NCI-H2196 treated with DMSO at 0.1 percent for 48 hours (cell line): ENCODE results near the gene KRT35.

Experiments
- DNase-seq: peaks from one replicate; lab custom pipeline; 2025; ENCODE audit not compliant: unreplicated experiment; lab: John Stamatoyannopoulos, UW

Gene KRT35

GRCh38 chr17:41481036-41481435, at the start of gene KRT35:
Gene KRT35, minus strand, starts transcription at chr17:41481151. Its CDS starts 54 bp downstream, at chr17:41481097.
- DNase-seq: no peak

- DNase-seq: no peak
Measured at GRCh38 chr17:41530062-41531048, 49.4 kb upstream of the KRT35 start.

GRCh38 chr17:41529491-41529915, 48.6 kb upstream of the KRT35 start:
- no peak for DNase-seq

- no peak for DNase-seq
Measured at GRCh38 chr17:41528959-41529353, 48.0 kb upstream of the KRT35 start.

GRCh38 chr17:41527063-41528023, 46.4 kb upstream of the KRT35 start:
- DNase-seq: no peak

- DNase-seq: no peak
Measured at GRCh38 chr17:41524261-41524660, 43.3 kb upstream of the KRT35 start.

- DNase-seq: no peak
Measured at GRCh38 chr17:41523787-41524186, 42.8 kb upstream of the KRT35 start.

- no peak for DNase-seq
Measured at GRCh38 chr17:41523225-41523593, 42.3 kb upstream of the KRT35 start.

- no peak for DNase-seq
Measured at GRCh38 chr17:41522301-41523224, 41.6 kb upstream of the KRT35 start.

GRCh38 chr17:41521574-41522261, 40.8 kb upstream of the KRT35 start:
- no peak for DNase-seq

- DNase-seq: peak; percentile 50
Measured at GRCh38 chr17:41520821-41521521, 40.0 kb upstream of the KRT35 start.

GRCh38 chr17:41519501-41520224, 38.7 kb upstream of the KRT35 start:
- peak; percentile 24 for DNase-seq

GRCh38 chr17:41518789-41519449, 38.0 kb upstream of the KRT35 start, which contains the start of gene KRT15:
Gene KRT15, minus strand, starts transcription at chr17:41518890. Its CDS starts 63 bp downstream, at chr17:41518827.
- no peak for DNase-seq

- no peak for DNase-seq
Measured at GRCh38 chr17:41518031-41518430, 37.1 kb upstream of the KRT35 start.

GRCh38 chr17:41516830-41517283, 35.9 kb upstream of the KRT35 start:
- no peak for DNase-seq

- DNase-seq: no peak
Measured at GRCh38 chr17:41516147-41516829, 35.3 kb upstream of the KRT35 start.

GRCh38 chr17:41513168-41513547, 32.2 kb upstream of the KRT35 start:
- no peak for DNase-seq
